ENCODE results near the gene NOL12.
A peak's percentile ranks its signal among the peaks of the same experiment; 100 is the strongest.
"Not testable (repeated sequence)": the region's sequence is repeated elsewhere in the genome, so short reads cannot be mapped to it uniquely, and the experiment has no call there.

The NOL12 gene

DNA sequence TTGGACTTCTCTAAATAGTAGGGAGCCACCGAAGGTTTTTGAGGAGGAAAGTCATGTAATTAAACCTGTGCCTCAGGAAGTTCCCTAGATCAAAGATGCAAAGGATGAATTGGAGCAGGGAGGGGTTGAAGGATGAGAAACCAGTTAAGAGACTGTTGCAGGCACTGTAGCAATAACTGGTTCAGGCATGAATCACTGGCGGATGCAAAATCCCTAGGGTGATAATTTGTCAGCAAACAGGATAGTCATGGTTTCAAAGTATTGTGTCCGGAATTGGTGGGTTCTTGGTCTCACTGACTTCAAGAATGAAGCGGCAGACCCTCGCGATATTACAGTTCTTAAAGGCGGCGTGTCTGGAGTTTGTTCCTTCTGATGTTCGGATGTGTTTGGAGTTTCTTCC lies 30.6 kb downstream of the NOL12 start:
- Histone ChIP-seq H3K27ac (no peak overlapping the region), H3K4me3 (no peak overlapping the region)
- DNase-seq (ENCODE audit: low spot score) = no peak
- TF ChIP-seq, protein P1, sequence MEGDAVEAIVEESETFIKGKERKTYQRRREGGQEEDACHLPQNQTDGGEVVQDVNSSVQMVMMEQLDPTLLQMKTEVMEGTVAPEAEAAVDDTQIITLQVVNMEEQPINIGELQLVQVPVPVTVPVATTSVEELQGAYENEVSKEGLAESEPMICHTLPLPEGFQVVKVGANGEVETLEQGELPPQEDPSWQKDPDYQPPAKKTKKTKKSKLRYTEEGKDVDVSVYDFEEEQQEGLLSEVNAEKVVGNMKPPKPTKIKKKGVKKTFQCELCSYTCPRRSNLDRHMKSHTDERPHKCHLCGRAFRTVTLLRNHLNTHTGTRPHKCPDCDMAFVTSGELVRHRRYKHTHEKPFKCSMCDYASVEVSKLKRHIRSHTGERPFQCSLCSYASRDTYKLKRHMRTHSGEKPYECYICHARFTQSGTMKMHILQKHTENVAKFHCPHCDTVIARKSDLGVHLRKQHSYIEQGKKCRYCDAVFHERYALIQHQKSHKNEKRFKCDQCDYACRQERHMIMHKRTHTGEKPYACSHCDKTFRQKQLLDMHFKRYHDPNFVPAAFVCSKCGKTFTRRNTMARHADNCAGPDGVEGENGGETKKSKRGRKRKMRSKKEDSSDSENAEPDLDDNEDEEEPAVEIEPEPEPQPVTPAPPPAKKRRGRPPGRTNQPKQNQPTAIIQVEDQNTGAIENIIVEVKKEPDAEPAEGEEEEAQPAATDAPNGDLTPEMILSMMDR (IDR thresholded peaks at IDR 0.05) = no peak

DNA sequence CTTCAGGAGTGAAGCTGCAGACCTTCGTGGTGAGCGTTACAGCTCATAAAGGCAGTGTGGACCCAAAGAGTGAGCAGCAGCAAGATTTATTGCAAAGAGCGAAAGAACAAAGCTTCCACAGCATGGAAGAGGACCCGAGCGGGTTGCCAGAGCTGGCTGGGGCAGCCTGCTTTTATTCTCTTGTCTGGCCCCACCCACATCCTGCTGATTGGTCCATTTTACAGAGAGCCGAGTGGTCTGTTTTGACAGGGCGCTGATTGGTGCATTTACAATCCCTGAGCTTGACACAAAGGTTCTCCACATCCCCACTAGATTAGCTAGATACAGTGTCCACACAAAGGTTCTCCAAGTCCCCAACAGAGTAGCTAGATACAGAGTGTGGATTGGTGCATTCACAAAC lies 31.1 kb downstream of the NOL12 start:
- DNase-seq (ENCODE audit: low spot score); H3K4me3 ChIP-seq; H3K27ac ChIP-seq: not testable (repeated sequence)

DNA sequence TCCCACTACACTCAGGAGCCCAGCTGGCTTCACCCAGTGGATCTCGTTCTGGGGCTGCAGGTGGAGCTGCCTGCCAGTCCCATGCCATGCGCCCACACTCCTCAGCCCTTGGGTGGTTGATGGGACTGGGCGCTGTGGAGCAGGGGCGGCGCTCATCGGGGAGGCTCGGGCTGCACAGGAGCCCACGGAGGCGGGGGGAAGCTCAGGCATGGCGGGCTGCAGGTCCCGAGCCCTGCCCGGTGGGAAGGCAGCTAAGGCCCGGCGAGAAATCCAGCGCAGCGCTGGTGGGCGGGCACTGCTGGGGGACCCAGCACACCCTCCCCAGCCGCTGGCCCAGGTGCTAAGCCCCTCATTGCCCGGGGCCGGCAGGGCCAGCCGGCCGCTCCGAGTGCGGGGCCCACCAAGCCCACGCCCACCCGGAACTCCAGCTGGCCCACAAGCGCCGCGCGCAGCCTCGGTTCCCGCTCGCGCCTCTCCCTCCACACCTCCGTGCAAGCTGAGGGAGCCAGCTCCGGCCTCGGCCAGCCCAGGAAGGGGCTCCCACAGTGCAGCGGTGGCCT lies 31.7 kb downstream of the NOL12 start:
- not testable (repeated sequence) for DNase-seq (ENCODE audit: low spot score); H3K27ac ChIP-seq; H3K4me3 ChIP-seq

DNA sequence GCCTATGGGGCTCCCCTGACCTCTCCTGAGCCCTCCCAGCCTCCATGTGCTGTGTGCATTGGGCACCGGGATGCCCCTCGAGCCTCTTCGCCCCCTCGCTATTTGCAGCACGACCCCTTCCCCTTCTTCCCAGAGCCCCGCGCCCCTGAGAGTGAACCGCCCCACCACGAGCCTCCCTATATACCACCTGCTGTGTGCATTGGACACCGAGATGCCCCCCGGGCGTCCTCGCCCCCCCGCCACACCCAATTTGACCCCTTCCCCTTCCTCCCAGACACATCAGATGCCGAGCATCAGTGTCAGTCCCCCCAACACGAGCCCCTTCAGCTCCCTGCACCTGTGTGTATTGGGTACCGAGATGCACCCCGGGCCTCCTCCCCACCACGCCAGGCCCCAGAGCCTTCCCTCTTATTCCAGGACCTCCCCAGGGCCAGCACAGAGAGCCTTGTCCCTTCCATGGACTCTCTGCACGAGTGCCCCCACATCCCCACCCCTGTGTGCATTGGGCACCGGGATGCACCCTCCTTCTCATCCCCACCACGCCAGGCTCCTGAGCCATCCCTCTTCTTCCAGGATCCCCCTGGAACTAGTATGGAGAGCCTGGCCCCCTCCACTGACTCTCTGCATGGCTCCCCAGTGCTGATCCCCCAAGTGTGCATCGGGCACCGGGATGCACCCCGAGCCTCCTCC lies 39.6 kb downstream of the NOL12 start:
- Histone ChIP-seq H3K27ac (no peak overlapping the region), H3K4me3 (no peak overlapping the region)
- DNase-seq (ENCODE audit: low spot score) = no peak
- TF ChIP-seq, protein P1 (IDR thresholded peaks at IDR 0.05) = no peak

DNA sequence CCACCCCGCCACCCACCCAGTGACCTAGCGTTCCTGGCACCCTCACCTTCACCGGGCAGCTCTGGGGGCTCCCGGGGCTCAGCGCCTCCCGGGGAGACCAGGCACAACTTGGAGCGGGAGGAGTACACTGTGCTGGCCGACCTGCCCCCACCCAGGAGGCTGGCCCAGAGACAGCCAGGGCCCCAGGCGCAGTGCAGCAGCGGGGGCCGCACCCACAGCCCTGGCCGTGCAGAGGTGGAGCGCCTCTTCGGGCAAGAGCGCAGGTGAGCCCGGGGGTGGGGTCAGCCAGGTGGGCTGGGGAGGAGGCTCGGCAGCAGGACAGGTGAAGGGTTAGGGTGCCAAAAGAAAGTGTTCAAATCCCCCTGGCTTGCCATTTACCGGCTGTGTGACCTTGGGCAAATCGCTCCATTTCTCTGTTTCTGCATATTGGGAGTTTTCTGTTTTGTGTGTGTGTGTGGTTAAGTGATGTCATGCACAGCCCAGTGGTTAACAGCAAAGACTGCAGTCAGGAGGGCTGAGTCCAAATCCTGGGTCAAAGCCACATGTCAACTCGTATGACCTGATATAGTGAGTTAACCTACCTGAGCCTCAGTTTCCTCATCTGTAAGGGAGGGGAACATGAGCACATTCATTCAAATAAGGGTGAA lies 40.2 kb downstream of the NOL12 start:
- Histone ChIP-seq H3K4me3 (no peak overlapping the region), H3K27ac (no peak overlapping the region)
- DNase-seq (ENCODE audit: low spot score) = no peak
- TF ChIP-seq, protein P1 (IDR thresholded peaks at IDR 0.05) = no peak

DNA sequence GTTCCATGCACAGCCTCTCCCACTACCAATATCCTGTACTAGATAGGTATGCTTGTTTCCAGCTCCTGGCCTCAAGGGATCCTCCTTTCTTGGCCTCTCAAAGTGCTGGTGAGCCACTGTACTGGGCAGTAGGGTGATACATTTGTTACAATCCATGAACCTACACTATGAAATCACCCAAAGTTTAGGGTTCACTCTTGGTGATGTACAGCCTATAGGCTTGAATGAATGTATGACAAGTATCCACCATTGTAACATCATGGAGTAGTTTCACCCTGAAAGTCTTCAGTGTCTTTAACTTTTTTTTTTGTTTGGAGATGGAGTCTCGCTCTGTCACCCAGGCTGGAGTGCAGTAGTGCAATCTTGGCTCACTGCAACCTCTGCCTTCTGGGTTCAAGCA lies 42.5 kb downstream of the NOL12 start:
- DNase-seq (ENCODE audit: low spot score) = no peak
- Histone ChIP-seq H3K4me3 (no peak overlapping the region), H3K27ac (peak overlapping the region; percentile 80)
- TF ChIP-seq, protein P1 (IDR thresholded peaks at IDR 0.05) = no peak

DNA sequence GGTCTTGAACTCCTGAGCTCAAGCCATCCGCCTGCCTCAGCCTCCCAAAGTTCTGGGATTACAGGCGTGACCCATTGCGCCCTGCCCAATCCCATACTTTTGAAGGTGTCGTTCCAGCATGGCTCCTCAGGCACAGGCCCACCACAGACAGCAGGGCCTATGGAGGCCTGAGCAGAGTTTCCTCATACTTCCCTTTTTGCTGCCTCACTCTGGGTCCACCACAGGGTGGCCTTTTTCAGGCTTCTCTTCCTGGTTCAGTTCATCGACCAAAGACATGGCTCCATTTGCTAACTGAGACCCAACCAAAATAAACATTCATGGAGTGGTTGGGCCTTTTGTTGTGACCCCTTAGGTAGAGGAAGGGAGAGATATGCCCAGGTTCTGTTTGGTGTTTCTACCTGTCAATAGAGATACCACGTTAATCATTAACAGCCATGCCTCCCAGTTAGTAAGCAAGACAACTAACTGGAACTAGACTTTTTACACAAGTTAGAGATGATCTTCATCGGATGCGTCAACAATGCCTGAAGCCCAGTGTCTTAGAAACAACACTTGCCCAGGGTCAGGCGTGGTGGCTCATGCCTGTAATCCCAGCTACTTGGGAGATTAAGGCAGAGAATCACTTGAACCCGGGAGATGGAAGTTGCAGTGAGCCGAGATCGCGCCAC lies 45.8 kb downstream of the NOL12 start:
- no peak for DNase-seq (ENCODE audit: low spot score)
- TF ChIP-seq, protein P1 (IDR thresholded peaks at IDR 0.05) = no peak
- Histone ChIP-seq H3K4me3 (no peak overlapping the region), H3K27ac (no peak overlapping the region)
